ENCODE measurements around the gene LCN9.

Gene LCN9

DNA sequence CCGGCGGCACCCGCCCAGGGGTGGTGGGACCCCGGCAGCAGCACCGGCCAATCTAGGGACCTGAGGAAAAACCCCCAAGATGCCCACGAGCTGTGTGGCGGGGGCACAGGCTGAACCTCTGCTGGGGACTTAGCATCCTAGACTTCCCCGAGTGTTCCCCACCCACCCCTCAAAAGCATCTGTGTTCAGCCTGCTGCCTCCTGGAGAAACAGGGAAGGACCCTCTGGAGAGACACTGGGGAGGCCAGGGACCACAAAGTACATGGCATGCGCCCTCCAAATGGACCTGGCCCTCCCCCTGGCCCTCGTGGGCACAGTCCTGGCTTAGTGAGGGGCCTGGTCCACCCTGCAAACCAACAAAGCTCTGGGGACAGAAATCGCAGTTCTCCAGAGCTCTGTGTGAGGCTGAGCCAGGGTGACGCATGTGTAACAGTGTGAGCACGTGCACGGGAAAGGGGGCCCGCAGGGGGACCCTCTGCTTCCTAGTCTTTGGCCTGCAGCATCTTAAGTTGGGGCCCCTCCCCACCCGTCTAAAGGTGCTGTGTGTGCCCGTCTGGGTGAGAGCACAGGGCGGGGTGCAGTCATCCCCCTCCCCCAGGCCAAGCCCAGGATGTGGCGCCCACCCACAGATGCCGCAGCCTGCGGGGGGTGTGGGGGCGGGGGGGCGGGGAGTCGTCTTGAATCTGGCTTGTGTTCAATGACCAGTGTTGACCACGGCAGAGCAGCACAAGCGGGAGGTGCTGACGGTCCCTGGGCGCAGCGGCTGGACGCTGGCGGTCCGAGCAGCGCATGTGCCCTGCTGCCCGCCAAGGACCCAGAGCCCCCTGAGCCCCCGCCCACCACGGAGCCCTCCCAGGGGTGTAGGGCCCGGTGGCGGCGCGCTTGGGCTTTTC lies 38.2 kb downstream of the LCN9 start:
- no peak for DNase-seq

DNA sequence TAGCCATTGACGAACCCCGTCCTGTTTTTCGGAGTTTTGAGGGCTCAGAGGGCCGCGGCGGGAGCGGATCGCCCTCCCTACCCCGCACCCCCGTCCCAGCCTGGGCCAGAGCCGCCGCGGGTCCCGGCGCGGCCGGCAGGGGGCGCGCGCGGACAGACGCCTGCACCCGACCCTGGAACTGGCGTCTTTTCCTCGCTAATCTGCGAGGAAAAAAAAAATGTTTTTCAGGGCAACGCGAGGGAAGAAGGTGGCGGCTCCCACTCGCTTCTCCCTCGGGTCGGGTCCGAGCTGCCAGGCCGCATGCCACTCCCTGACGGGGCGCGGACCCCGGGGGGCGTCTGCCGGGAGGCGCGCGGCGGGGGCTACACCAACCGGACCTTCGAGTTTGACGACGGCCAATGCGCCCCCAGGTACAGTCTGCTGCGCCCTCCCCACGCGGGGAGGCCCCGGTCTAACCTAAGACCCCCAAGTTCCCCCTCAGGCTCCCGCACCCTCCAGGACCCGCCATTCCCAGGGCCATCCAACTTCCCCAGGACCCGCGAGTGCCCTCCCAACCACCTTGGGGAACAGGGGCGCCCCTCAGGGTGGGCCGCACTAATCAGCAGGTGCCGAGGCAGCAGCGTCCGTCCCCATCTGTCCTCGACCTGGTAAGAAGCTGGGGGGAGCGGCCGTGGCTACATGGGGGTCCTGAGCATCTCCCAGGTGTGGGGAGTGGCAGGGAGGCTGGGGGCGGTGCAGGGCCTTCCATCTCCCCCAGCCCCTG lies 39.0 kb downstream of the LCN9 start, which contains the start of gene KCNT1:
KCNT1 (plus strand) TSS at position 227 of the 763 bp plus-strand sequence; CDS start at position 301, 74 bp downstream.
- DNase-seq = no peak

DNA sequence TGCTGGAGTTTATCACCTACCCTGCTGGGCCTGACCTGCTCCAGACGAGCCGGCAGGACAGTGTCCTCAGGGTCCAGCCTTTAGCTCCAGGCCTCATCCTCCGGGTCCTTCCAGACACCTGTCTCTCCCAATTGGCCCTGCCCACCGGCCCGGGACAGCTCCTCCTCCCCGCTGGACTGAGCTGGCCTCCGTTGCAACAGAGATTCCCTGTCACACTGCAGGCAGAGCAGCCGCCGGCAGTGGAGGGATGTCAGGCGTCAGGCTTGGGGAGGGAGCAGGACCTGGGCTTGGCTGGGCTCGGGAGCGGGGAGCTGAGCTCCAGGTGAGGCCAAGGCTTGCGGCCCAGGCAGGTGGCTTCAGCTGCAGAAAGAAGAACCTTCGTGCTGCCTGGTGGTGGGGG lies 40.6 kb downstream of the LCN9 start:
- DNase-seq = no peak

DNA sequence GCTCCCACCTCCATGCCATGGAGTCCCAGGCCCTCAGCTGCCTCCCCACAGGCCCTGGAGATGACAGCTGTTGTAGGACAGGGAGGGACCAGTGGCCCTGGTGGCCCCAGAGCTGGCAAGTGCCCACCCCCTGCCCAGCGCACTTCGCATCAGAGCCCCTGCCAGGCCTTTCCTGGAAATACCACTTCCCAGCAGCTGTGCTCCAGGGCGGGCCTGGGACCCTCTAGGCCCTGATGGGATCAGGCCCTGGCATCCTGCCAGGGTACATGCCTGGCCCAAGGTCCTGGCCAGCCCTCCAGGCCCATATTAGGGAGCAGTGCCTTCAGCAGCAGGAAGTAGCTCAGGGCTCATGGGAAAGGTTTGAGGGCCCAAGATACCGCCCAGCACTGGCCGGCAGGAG lies 41.4 kb downstream of the LCN9 start:
- no peak for DNase-seq

DNA sequence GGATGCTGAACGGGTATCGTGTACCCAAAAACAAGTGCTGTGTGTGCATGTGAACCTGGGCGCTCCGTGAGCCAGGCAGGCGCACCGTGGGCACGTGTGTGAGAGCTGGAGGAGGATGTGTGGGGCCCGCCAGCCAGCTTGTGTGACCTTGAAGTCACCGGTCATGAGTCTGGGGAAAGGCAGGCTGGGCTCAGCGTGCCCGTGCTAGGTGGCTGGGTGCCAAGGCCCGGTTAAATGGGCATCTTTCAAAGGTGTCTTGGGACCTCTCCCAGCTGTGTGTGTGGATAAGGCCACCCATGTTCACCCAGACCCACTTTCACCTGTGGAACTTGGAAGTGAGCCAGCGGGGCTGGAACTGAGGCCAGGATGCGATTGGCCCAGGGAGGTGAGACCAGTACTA lies 42.3 kb downstream of the LCN9 start:
- no peak for DNase-seq

DNA sequence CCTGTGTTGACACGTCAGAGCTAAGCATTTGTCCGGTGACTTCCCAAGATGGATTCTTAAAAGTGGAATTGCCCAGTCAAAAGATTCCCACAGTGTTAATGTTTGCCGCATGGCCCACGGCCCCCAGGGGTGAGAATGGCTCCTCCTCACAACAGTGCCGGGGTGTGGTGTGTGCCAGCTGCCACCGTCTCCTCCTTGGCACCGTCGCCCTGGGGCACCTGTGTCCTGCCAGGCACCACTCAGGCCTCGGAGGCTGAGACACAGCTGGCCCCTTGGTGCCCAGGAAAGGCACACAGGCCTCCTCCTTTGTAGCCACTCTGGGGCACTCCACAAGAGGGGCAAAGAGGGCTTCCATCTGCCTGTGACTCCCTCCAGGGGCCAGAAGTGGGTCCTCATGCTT lies 43.2 kb downstream of the LCN9 start:
- no peak for DNase-seq

DNA sequence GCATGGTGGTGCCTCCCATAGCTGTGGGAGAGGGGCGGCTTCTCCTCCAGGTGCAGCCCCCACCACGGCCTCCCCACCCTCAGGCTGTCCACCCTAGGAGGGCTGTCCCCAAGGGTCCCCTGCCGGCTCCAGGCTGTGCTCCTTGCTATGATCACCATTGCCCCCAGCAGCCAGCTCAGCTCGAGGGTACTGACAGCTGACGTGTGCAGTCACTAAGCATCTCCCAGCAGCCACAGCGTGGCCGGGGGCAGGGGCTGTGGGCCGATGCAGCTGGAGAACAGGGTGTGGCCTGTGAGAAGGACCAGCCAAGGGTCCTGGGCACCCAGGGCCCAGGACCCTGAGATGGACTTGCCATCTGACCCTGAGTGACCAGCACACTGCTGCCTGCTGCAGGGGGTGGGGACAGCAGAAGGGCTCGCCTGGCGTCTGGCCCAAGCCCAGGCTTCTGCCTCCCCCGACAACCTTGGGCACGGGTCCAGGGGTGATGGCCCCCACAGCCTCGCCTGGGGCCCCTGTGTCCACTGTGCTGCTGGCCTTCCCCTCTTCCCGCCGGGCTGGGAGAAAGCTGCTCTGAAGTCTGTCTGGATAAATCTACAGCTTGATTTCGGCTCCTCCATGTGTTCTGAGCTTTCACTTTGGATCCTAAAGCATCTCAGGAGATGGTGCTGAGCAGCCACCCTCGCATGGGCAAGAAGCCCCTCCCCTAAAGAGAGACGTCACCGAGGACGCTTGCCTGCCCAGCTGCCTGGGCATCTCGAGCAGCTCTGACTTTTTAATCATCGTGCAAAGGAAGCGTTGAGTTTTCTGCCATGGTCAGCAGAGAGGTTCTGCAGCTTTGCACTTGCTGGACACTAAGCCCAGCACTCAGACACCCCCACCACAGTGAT lies 44.4 kb downstream of the LCN9 start:
- no peak for DNase-seq

DNA sequence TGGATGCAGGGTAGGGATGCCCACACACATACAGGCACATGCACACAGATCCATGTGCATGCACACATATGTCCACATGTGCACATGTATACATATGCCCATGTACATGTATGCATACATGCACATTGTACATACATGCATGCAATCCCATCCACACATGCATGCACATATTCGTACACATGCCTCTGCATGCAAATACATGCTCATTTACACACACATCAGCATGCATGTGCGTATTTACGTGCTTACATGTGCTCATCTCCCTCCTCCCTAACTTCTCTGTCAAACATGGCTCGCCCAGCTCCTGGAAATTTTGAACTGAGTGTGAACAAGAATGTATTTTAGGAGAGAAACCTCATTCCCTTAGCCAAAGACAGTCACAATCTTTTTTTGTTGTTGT lies 45.1 kb downstream of the LCN9 start:
- DNase-seq = no peak

DNA sequence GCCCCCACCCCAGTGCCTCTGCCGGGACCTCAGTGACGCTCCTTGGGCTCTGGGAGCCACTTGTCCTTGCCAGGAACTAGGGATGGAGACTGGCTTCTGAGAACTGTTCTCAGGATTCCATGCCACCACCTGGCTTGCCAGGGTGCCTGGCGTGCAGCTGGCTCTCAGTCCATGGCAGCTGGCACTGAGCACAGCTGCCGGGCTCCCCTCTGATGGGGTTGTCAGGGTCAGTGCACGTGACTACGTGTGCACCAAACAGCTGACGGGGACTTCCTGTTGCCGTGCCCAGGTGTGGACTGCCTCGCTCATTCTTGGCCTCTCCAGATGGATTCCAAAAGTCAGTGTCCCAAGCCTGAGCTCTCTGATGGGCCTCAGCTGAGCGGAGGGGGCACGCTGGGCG lies 48.3 kb downstream of the LCN9 start:
- DNase-seq = no peak

DNA sequence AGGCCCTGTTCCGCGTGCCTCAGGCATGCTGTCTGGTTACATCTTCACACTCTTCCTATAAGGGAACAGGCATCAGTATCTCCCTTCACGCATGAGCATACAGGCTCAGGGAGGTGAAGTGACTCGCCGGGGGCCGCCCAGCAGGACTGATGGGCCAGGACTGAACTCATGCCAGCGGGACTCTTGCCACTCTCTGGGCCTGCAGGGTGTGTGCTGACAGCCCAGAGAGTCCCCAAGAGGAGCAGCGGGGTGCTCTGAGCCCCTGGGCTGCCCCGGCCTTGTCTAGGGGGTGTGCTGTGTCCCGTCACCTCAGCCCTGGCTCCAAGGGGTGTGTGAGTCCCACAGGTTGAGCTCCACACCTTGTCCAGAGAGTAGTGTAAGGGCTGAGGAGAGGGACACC lies 48.8 kb downstream of the LCN9 start:
- no peak for DNase-seq

DNA sequence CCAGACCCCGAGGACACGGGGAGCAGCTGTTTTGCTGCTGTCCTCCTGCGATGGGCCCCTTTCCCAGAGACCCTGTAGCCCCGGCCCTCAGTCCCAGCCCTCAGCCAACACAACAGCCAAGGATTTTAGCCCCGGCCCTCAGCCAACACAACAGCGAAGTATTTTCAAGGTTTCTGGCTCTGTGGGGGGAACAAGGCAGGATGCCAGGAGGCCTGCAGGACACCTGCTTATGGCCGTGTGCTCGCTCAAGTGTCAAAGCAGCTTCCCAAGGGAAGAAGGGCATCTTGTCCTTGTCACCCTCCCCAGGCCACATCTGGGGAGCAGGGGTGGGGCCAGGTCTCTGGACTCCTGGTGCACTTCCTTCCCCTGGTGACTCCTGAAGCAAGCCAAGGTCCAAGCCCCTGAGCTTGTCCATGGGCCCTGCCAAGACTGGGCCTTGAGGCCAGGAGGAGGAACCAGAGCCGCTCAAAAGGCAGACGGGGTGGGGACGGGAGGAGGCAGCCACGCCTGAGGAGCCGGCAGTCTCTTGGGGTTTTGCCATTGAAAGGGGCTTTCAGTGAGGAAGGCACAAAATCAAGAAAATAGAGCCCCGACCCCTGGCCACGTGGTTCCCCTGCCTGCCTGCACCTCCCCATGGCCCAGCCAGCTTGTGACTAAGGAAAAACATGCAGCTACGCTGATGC lies 49.6 kb downstream of the LCN9 start:
- no peak for DNase-seq

DNA sequence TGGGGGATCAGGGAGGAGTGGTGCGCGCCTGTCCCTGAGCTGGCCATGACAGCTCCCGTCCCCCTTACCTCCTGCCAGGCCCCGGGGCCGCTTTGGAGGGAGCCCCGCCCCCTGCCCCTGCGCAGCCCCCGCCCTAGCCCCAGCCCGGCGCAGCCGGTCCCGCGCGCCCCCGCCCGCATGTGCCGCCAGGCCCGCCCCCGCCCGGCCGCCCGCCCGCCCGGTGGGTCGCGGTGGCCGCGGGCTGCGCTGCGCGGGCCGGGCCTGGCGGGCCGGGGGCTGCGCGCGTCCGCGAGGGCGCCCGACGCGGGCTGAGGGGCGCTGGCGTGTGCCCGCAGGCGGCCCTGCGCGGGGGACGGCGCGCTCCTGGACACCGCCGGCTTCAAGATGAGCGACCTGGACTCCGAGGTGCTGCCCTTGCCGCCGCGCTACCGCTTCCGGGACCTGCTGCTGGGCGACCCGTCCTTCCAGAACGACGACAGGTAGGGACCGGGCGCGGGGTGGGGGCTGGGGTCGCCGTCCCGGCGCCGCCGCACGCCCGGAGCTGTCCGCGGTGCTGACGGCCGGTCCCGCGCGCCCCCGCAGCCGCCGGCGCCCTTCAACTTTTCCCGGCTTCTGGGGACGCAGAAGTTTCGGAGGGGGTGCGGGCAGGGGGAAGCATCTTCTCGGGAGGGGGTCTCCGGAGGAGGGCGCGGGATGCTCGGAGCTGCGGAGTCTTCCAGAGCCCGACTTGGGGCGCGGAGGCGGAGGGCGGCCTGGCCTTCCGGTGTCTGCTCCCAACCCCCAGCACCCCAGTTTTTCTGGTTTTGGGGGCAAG lies 51.3 kb downstream of the LCN9 start:
- no peak for DNase-seq

DNA sequence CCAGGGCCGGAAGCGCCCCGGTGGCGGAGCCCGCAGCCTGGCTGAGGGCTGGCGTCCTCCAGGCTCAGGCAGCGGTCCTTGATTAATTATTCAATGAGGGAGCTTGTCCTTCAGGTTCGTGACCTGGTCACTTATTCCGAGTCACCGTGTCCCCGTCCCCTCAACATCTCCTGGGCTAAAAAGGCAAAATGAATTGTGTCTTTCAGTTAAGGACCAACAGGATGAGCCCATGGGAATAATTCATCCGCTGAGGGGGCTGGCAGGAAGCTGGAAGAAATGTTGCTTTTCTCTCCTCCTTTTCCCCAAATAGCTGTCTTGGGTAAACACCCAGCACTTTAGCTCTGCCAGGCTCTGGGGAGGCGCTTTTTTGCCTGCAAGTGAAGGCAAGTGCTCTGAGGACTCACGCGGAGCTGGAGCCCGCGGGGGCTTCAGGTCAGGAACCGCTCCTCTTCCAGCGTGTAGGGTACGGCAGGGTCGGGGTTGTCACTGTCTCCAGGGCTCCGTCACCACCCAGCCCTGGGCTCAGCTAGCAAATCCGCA lies 52.0 kb downstream of the LCN9 start:
- no peak for DNase-seq

DNA sequence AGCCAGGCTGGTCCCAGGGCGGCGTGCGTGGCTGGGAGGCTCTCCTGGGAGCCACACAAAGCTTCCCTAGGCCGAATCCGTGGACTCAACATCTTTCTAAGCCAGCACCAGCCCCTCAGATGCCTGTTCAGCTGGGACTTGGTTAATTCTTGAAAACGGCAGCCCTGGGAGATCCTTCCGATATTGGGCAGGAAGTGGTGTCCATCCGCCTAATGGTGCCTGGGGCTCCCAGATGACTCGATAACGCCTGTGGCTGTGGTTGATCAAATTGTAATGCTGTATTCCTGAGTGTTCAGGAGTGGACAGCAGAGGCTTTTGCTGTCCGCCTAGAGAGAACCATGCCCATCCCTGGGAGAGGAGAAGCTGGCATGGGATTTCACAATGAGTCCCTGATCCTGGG lies 52.9 kb downstream of the LCN9 start:
- no peak for DNase-seq

Measured in NK-92 treated with Interleukin-12 subunit alpha and Interleukin-12 subunit beta, amount 100 ng/mL, for 24 hours (cell line).